NCI-H187 (cell line): Measurements from ENCODE around the gene EZR.

ENCODE experiments used
- DNase-seq, 2 experiments: peaks; one replicate each; lab custom pipeline; 2025; lab: John Stamatoyannopoulos, UW

EZR gene

GRCh38 chr6:158760618-158761250, 58.4 kb downstream of the EZR start:
- DNase-seq: no peak

- no peak for DNase-seq
These were observed 59.1 kb downstream of the EZR start for GRCh38 chr6:158759966-158760617.

- DNase-seq: no peak
These were observed 60.2 kb downstream of the EZR start for GRCh38 chr6:158758941-158759479.

GRCh38 chr6:158758451-158758860, 60.7 kb downstream of the EZR start:
- peak in 1 of 2 experiments; percentile 37 for DNase-seq

GRCh38 chr6:158757753-158758090, 61.4 kb downstream of the EZR start:
- no peak for DNase-seq

GRCh38 chr6:158756977-158757752, 62.0 kb downstream of the EZR start:
- no peak for DNase-seq

GRCh38 chr6:158756126-158756525, 63.0 kb downstream of the EZR start:
- no peak for DNase-seq

GRCh38 chr6:158755636-158756035, 63.5 kb downstream of the EZR start:
- DNase-seq: no peak

- DNase-seq: no peak
These were observed 64.4 kb downstream of the EZR start for GRCh38 chr6:158754738-158755137.

GRCh38 chr6:158753811-158754210, 65.4 kb downstream of the EZR start:
- no peak for DNase-seq

GRCh38 chr6:158752613-158753012, 66.6 kb downstream of the EZR start:
- DNase-seq: no peak

GRCh38 chr6:158751921-158752320, 67.2 kb downstream of the EZR start:
- DNase-seq: no peak

GRCh38 chr6:158751224-158751623, 67.9 kb downstream of the EZR start:
- no peak for DNase-seq

- DNase-seq: no peak
These were observed 74.2 kb downstream of the EZR start for GRCh38 chr6:158744986-158745430.

GRCh38 chr6:158743033-158743651, 76.0 kb downstream of the EZR start:
- DNase-seq: no peak

- no peak for DNase-seq
These were observed 79.5 kb downstream of the EZR start for GRCh38 chr6:158739673-158740072.

GRCh38 chr6:158737710-158738615, 81.2 kb downstream of the EZR start:
- DNase-seq: no peak

- DNase-seq: no peak
These were observed 82.0 kb downstream of the EZR start for GRCh38 chr6:158737082-158737709.

- DNase-seq: no peak
These were observed 84.2 kb downstream of the EZR start for GRCh38 chr6:158735009-158735408.

GRCh38 chr6:158730541-158730907, 88.6 kb downstream of the EZR start:
- DNase-seq: no peak
